GM13977 (cell line): ENCODE data around the gene TOR3A.

Source experiments
- DNase-seq: peaks from one replicate; pipeline ENCODE4 v3.0.0; 2012; ENCODE audit warnings: low spot score
- CTCF ChIP-seq: IDR thresholded peaks from 2 replicates; pipeline ENCODE4 v1.5.1; 2012; ENCODE audit warnings: mild to moderate bottlenecking, control low read depth; ENCODE audit not compliant: insufficient read depth; ENCODE audit errors: extremely low read depth, missing control alignments
- in situ Hi-C: fragments of 300-500 bp; cut with MboI; formaldehyde crosslinking; loops from one replicate; pipeline ENCODE4 v1.12.0; 2022; ENCODE audit warnings: low sequenced_read_pairs, low pct_unique_long_range_greater_than_20kb, mixed read lengths, inconsistent platforms; ENCODE audit not compliant: unreplicated experiment

The TOR3A gene

GRCh38 chr1:179144626-179145025 is 62.8 kb downstream of the TOR3A start:
- no peak for TF ChIP-seq CTCF
- DNase-seq: no peak

GRCh38 chr1:179145521-179145920 is 63.7 kb downstream of the TOR3A start:
- DNase-seq: no peak
- in situ Hi-C loops: no loop called here
- no peak for TF ChIP-seq CTCF

More at GRCh38 chr1:179144626-179145025, 62.8 kb downstream of the TOR3A start:
- in situ Hi-C loops: no loop called here
